ENCODE measurements around the gene RSAD1.

The RSAD1 gene

DNA sequence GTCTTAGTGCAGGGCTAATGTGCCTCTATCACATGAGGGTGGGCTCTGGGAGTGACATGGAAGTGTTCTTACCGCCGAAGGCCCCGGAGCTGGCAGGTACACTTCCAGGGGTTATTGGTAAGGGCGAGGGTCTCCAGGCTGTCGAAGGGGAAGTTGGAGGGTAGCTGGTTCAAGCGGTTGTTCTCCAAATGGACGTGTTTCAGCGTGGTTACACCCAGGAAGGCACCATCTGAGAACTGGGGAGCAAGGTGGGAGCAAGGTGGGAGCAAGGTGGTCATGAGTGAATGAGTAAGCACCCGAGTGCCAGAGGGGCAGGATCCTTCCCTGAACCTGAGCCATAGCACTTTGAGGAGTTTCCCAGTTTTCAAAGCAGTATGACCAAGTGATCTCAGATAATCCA lies 13.0 kb upstream of the RSAD1 start:
- TF ChIP-seq, protein P1, sequence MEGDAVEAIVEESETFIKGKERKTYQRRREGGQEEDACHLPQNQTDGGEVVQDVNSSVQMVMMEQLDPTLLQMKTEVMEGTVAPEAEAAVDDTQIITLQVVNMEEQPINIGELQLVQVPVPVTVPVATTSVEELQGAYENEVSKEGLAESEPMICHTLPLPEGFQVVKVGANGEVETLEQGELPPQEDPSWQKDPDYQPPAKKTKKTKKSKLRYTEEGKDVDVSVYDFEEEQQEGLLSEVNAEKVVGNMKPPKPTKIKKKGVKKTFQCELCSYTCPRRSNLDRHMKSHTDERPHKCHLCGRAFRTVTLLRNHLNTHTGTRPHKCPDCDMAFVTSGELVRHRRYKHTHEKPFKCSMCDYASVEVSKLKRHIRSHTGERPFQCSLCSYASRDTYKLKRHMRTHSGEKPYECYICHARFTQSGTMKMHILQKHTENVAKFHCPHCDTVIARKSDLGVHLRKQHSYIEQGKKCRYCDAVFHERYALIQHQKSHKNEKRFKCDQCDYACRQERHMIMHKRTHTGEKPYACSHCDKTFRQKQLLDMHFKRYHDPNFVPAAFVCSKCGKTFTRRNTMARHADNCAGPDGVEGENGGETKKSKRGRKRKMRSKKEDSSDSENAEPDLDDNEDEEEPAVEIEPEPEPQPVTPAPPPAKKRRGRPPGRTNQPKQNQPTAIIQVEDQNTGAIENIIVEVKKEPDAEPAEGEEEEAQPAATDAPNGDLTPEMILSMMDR (IDR thresholded peaks at IDR 0.05; ENCODE audit: low read depth, low read length): no peak
- no peak for DNase-seq
- H3K9me3 ChIP-seq: no peaks in the 10 kb centered on the region
- H3K4me1 ChIP-seq: no peaks in the 10 kb centered on the region
- H3K36me3 ChIP-seq: no peaks in the 10 kb centered on the region
- peaks cover 37% of the 10 kb centered on the region for H3K27me3 ChIP-seq
- H3K4me3 ChIP-seq (ENCODE audit: low read depth, low read length): no peak overlapping the region

DNA sequence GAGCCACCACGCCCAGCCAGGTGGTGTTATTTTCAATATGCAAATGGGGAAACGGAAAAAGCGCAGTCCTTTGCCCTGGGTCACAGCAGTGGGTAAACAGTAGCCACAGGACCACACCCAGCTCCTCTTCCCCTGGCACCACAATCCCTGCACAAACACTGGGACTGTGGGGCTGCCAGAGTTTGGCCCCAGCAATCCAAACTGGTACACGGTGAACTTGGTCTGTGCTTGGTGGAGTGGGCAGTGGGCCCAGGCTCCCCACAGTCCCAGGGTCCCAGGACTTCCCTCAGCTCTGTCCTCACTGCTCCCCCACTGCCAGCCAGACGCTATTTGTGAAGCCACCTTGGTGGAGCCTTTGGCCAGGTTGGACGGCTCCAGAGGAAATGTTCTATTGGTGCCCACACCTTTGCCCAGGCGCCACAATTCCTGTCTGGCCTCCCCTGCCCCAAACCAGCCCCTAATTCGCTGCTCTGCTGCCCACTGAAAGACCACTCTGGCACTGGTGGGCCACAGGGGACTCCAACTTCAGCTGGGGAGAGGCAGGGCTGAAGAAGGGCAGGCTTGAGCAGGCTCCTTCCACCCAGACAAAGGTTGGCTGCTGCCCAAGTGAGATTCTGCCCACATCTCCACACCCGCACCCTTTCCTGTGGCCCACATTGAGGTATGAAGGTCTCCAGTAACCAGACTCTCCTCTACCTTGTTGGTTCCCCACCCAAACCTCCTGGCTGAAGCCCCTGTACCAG lies 12.1 kb upstream of the RSAD1 start:
- no peak for DNase-seq
- no peak overlapping the region for H3K4me3 ChIP-seq (ENCODE audit: low read depth, low read length)
- H3K36me3 ChIP-seq: no peaks in the 10 kb centered on the region
- TF ChIP-seq, protein P1 (IDR thresholded peaks at IDR 0.05; ENCODE audit: low read depth, low read length): no peak
- no peaks in the 10 kb centered on the region for H3K9me3 ChIP-seq
- H3K27me3 ChIP-seq: peaks cover 40% of the 10 kb centered on the region
- H3K4me1 ChIP-seq: no peaks in the 10 kb centered on the region

DNA sequence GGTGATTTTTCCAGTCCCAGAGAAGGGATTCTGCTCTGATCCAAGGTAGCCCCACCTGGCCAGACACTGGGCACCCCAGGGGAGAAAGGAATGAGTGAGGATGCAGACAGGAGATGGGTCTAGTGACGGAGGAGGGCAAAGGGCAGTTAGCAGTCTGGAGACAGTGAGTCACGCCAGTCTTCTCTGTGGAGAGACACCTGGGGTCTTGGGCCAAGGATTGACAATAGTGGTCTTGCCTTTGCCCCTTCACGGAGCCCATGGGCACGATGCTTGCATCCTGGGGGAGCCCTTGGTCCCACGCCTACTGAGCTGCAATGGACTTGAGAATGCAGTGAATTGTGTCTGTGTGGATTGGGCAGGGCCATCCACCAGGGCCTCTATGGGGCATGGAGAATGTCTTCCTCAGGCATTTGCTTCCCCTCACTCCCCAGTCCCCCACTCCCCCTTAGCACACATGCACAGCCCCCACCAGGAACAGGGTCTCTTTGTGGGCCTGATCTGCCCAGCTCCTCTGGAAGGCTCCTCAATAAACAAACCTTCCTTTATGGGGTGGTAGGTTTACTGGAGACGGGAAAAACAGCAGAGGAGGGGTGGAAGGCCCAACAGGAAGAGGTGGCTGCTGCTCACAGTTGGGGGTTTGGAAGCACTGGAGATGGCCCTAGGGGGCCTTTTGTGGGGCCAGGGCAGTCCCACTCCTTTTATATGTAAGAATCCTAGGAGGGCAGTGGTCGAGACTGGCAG lies 11.4 kb upstream of the RSAD1 start:
- DNase-seq: no peak
- Histone ChIP-seq H3K4me3 (ENCODE audit: low read depth, low read length) (no peak overlapping the region), H3K9me3 (no peaks in the 10 kb centered on the region), H3K27me3 (peaks cover 48% of the 10 kb centered on the region), H3K36me3 (no peaks in the 10 kb centered on the region), H3K4me1 (no peaks in the 10 kb centered on the region)
- TF ChIP-seq, protein P1 (IDR thresholded peaks at IDR 0.05; ENCODE audit: low read depth, low read length): no peak

DNA sequence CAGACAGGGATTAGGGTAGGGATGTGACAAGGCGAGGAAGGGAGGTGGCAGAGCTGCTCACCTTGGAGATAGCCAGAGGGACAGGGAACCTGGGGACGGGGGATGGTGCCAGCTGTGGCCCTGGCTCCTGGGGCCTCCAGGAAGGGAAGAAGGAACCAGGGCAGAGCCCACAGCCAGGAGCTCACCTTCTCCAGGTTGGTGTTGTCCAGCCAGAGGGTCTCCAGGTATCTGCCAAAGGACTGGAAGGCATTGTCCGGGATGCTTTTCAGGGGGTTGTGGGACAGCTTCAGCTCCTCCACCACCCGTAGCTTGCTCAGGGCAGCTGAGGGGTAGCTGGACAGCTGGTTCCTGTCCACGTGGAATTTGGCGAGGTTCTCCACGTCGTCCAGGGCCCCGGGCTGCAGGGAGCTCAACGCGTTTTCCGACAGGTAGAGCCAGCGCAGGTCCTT lies 10.8 kb upstream of the RSAD1 start:
- Histone ChIP-seq H3K4me3 (ENCODE audit: low read depth, low read length) (no peak overlapping the region), H3K27me3 (peaks cover 54% of the 10 kb centered on the region), H3K36me3 (no peaks in the 10 kb centered on the region), H3K4me1 (no peaks in the 10 kb centered on the region), H3K9me3 (no peaks in the 10 kb centered on the region)
- TF ChIP-seq, protein P1 (IDR thresholded peaks at IDR 0.05; ENCODE audit: low read depth, low read length): no peak
- DNase-seq: no peak

DNA sequence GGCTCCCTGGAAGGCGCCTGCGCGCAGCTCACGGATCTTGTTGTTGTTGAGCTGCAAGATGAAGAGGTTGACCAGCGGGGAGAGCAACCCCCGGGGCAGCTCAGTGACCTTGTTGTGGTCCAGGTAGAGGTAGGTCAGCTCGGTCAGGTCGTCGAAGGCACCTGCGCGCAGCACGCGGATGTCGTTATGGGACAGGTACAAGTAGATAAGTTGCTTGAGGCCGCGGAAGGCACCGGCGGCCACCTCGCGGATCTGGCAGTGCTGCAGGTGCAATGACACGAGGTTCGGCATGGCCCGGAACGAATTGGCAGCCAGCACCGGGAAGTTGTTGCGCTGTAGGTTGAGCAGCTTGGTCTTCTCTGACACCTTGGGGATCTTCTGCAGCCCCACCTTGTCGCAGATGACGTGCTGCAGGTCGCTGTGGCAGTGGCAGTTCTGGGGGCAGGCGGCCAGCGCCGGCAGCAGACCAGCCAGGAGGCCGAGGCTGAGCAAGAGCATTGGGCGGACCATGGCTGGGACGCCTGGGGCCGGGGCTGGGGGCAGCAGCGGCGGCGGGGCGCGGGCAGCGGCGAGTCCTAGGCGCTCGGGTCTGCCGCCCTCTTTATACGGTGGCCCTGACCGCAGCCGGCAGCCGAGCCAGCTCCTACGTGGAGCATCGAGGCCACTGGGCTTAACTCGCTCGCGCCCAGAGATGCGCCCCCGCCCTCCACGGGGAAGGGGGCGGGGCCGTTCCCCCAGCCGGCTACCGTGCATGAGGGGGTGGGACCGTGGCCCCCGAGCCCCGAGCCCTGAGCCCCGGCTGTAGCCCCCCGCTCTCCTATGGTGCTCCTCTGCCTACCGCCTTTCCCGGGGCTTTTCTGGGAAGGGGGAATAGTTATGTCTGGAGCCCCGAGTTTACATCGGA lies 10.1 kb upstream of the RSAD1 start, which contains the start of gene CHAD:
CHAD (minus strand) TSS at position 577 of the 904 bp plus-strand sequence; CDS start at position 510, 67 bp downstream.
- Histone ChIP-seq H3K36me3 (no peaks in the 10 kb centered on the region), H3K27me3 (peaks cover 61% of the 10 kb centered on the region), H3K4me3 (ENCODE audit: low read depth, low read length) (0 out of 2 replicates have a peak within 1 kb of the TSS, but pooled peaks have one; percentile 23), H3K9me3 (no peaks in the 10 kb centered on the region), H3K4me1 (no peaks in the 10 kb centered on the region)
- DNase-seq: no peak
- TF ChIP-seq, protein P1 (IDR thresholded peaks at IDR 0.05; ENCODE audit: low read depth, low read length): no peak
